CD4-positive, alpha-beta T cell (primary cell): ENCODE measurements around the gene FAM210B. TPM values are rescaled to one million over a fixed set of nuclear protein-coding genes. Genes with fewer than 3 reads are reported as not detected.

Experiments used
- ATAC-seq: fragments of 200-7000 bp; cut with Tn5 transposase; one replicate; pipeline ENCODE4 v1.10.0; 2022; ENCODE audit warnings: mild to moderate bottlenecking; ENCODE audit not compliant: poor library complexity
- CTCF ChIA-PET: fragments of 350-600 bp; sonication (Branson Sonifier 250); formaldehyde crosslinking; loops from one replicate; lab custom pipeline; 2021; ENCODE audit warnings: antibody characterized with exemption, inconsistent platforms; lab: Charles Lee
- POLR2A ChIA-PET: fragments of 350-600 bp; sonication (Branson Sonifier 250); formaldehyde crosslinking; loops from one replicate; lab custom pipeline; 2021; ENCODE audit warnings: antibody characterized with exemption, inconsistent platforms; lab: Charles Lee
- DNase-seq, 14 experiments: peaks; one replicate each; pipeline ENCODE4 v3.0.0-alpha.2; 2013 to 2020; ENCODE audit warnings: mixed read lengths in 2 of 14
- H3K27ac ChIP-seq, 2 donors: one replicate each; pipeline versions ENCODE4 v1.5.1 to v1.7.0; 2013; ENCODE audit warnings: low read length in 2 of 2, low read depth in 1 of 2, mild to moderate bottlenecking in 1 of 2
- H3K27me3 ChIP-seq, 2 experiments: 1 replicate in 1 of 2; 2 replicates in 1 of 2; pipeline versions ENCODE4 v1.6.1 to v1.7.0; 2013; ENCODE audit warnings: low read length in 2 of 2, control low read depth in 1 of 2, mild to moderate bottlenecking in 1 of 2, moderate library complexity in 1 of 2; ENCODE audit not compliant: insufficient read depth in 2 of 2, control insufficient read depth in 1 of 2
- H3K36me3 ChIP-seq: one replicate; pipeline ENCODE4 v1.6.1; 2013; ENCODE audit warnings: low read length, control low read depth; ENCODE audit not compliant: insufficient read depth
- H3K4me1 ChIP-seq: one replicate; pipeline ENCODE4 v1.6.1; 2013; ENCODE audit warnings: low read length, control low read depth; ENCODE audit not compliant: insufficient read depth
- H3K4me3 ChIP-seq: one replicate; pipeline ENCODE4 v1.5.1; 2013; ENCODE audit warnings: mild to moderate bottlenecking, low read length, moderate library complexity
- H3K9me3 ChIP-seq, 2 experiments: 1 replicate in 1 of 2; 2 replicates in 1 of 2; pipeline versions ENCODE4 v1.6.1 to v1.7.0; 2013; ENCODE audit warnings: low read length in 2 of 2, mild to moderate bottlenecking in 2 of 2, control low read depth in 1 of 2, moderate library complexity in 1 of 2; ENCODE audit not compliant: control insufficient read depth in 1 of 2, insufficient read depth in 1 of 2
- H3K27ac Mint-ChIP-seq: one replicate; pipeline ENCODE4 v1.8.0; 2020; ENCODE audit warnings: mixed read lengths
- H3K27me3 Mint-ChIP-seq: one replicate; pipeline ENCODE4 v1.8.0; 2021; ENCODE audit warnings: mixed read lengths
- H3K36me3 Mint-ChIP-seq: one replicate; pipeline ENCODE4 v1.8.0; 2021; ENCODE audit warnings: low read depth, mixed read lengths
- H3K4me1 Mint-ChIP-seq: one replicate; pipeline ENCODE4 v1.8.0; 2021; ENCODE audit warnings: low read depth, mixed read lengths
- H3K4me3 Mint-ChIP-seq: one replicate; pipeline ENCODE4 v1.8.0; 2020; ENCODE audit warnings: mild to moderate bottlenecking, mixed read lengths
- H3K9me3 Mint-ChIP-seq: one replicate; pipeline ENCODE4 v1.8.0; 2020; ENCODE audit warnings: mixed read lengths
- intact Hi-C, 2 experiments: fragments of 100-400 bp; cut with DNase I in 1 of 2; cut with micrococcal nuclease in 1 of 2; formaldehyde crosslinking; loops; one replicate each; pipeline versions ENCODE4 v1.15.1 to v1.9.0; 2023 to 2025; cut with DNase I, micrococcal nuclease
- total RNA-seq, 174 experiments: library from RNA in 2 of 174; stranded (reverse) in 2 of 174; gene quantifications; one replicate each; pipeline ENCODE4 v1.2.3 and lab custom pipeline; 2021 to 2026
- TF ChIP-seq, protein P1 (sequence below): fragments of 200-600 bp; IDR thresholded peaks from one replicate; pipeline ENCODE4 v1.8.0; 2022; ENCODE audit warnings: antibody characterized with exemption, mild to moderate bottlenecking

Gene FAM210B
- total RNA-seq, 2 experiments from 2014 or later: 14.4 to 14.7 TPM

DNA sequence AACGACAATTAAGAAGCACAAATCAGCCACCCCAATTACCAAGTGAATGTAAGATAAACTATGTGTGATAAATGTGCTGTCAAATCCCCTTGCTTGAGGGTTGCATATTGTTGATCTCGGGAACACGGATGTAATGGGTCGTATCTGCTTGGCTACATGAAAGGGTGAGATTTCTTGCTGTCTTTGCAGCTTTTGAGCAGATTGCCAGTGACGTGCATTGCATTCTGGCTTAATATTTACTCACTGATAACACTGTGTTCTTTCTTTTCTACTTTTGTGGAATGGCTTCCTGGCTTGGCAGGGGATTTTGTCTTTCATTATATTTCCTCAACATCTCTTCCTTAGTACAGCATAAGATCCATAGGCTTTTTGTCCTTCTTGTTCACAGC is 10.5 kb upstream of the FAM210B start:
- H3K4me1 Mint-ChIP-seq: peaks cover 8% of the 10 kb centered on the region
- ChIA-PET CTCF (no interaction called here), POLR2A (no interaction called here)
- H3K4me3 Mint-ChIP-seq: no peak overlapping the region
- no peak overlapping the region for H3K27ac ChIP-seq
- intact Hi-C loops: loop anchor here in 1 of 2 experiments (5.0 kb wide), 1 partner anchor 1666 kb away; no protein-coding TSS in a partner anchor
- no peak for ATAC-seq
- H3K9me3 ChIP-seq: no peaks in the 10 kb centered on the region
- H3K27me3 ChIP-seq: peaks cover 18 to 21% of the 10 kb centered on the region in 2 experiments
- no peaks in the 10 kb centered on the region for H3K36me3 ChIP-seq
- H3K27ac Mint-ChIP-seq: no peak overlapping the region
- no peak for DNase-seq
- peaks cover 52% of the 10 kb centered on the region for H3K27me3 Mint-ChIP-seq
- TF ChIP-seq, protein P1, sequence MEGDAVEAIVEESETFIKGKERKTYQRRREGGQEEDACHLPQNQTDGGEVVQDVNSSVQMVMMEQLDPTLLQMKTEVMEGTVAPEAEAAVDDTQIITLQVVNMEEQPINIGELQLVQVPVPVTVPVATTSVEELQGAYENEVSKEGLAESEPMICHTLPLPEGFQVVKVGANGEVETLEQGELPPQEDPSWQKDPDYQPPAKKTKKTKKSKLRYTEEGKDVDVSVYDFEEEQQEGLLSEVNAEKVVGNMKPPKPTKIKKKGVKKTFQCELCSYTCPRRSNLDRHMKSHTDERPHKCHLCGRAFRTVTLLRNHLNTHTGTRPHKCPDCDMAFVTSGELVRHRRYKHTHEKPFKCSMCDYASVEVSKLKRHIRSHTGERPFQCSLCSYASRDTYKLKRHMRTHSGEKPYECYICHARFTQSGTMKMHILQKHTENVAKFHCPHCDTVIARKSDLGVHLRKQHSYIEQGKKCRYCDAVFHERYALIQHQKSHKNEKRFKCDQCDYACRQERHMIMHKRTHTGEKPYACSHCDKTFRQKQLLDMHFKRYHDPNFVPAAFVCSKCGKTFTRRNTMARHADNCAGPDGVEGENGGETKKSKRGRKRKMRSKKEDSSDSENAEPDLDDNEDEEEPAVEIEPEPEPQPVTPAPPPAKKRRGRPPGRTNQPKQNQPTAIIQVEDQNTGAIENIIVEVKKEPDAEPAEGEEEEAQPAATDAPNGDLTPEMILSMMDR: no peak
- no peaks in the 10 kb centered on the region for H3K36me3 Mint-ChIP-seq
- no peaks in the 10 kb centered on the region for H3K9me3 Mint-ChIP-seq
- H3K4me3 ChIP-seq: no peak overlapping the region
- peaks cover 7% of the 10 kb centered on the region for H3K4me1 ChIP-seq

DNA sequence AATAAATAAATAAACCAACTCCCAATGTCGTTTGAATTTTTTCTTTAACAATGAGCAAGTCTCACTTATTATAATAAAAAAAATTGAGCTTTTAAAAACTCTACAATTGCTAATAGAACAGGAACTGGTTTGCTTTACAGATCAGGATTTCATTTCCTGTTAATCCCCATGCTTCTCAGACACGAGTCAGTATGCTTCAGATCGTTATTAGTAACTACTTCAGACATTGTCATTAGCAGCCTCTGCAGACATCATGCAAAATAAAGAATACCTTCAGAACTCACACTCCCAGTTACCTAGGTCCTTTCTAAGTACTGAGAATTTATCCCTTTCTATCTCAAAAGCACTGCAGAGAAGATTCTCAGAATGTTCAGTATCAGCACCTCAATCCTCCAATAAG is 10.0 kb upstream of the FAM210B start:
- Histone ChIP-seq H3K27me3 (peaks cover 14 to 17% of the 10 kb centered on the region in 2 experiments), H3K36me3 (no peaks in the 10 kb centered on the region), H3K4me1 (peaks cover 5% of the 10 kb centered on the region), H3K9me3 (no peaks in the 10 kb centered on the region), H3K27ac (no peak overlapping the region), H3K4me3 (no peak overlapping the region)
- intact Hi-C loops: loop anchor here in 1 of 2 experiments (5.0 kb wide), 1 partner anchor 1666 kb away; no protein-coding TSS in a partner anchor
- no peak for DNase-seq
- Mint-ChIP-seq H3K36me3 (no peaks in the 10 kb centered on the region), H3K27me3 (peaks cover 48% of the 10 kb centered on the region), H3K9me3 (no peaks in the 10 kb centered on the region), H3K27ac (no peak overlapping the region), H3K4me3 (no peak overlapping the region), H3K4me1 (peaks cover 5% of the 10 kb centered on the region)
- CTCF ChIA-PET: no interaction called here
- ATAC-seq: no peak
- POLR2A ChIA-PET: no interaction called here
- TF ChIP-seq, protein P1: no peak

DNA sequence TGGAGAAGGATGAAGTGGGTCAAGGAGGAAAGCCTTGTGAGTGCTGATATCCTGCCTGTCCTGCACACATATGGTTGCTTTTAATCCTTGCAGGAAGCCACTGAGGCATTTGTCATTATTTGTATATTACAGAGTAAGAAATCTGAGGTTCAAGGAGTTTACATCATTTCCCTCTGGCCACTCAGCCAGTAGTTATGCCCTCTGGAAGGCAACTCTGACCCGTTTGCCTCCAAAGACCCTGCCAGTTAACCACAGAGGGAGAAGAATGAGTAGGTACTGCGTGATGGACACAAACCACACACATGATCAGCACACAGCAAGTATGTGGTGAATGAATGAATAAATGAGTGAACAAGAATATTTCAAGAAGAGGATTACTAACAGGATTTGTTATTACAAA is 7.9 kb upstream of the FAM210B start:
- intact Hi-C loops: no loop called here
- Mint-ChIP-seq H3K9me3 (no peaks in the 10 kb centered on the region), H3K36me3 (no peaks in the 10 kb centered on the region), H3K27me3 (peaks cover 28% of the 10 kb centered on the region), H3K4me1 (peaks cover 5% of the 10 kb centered on the region), H3K4me3 (no peak overlapping the region), H3K27ac (no peak overlapping the region)
- Histone ChIP-seq H3K4me1 (no peaks in the 10 kb centered on the region), H3K27me3 (peaks cover 4 to 5% of the 10 kb centered on the region in 2 experiments), H3K9me3 (no peaks in the 10 kb centered on the region), H3K36me3 (no peaks in the 10 kb centered on the region), H3K27ac (no peak overlapping the region), H3K4me3 (no peak overlapping the region)
- ChIA-PET CTCF (no interaction called here), POLR2A (no interaction called here)
- TF ChIP-seq, protein P1: no peak
- no peak for DNase-seq
- ATAC-seq: no peak
